ENCODE data around the gene VSIG1. TPM values are rescaled to one million over a fixed set of nuclear protein-coding genes. Genes with fewer than 3 reads are reported as not detected.

VSIG1 gene
- total and polyA plus RNA-seq, 2 donors: 0.99 to 1.4 TPM

GRCh38 chrX:108121291-108121690, 76.4 kb downstream of the VSIG1 start:
- Histone ChIP-seq H3K27ac (ENCODE audit: low read depth in 1 of 2, low read length in 1 of 2) (no peak overlapping the region), H3K27me3 (ENCODE audit: control insufficient read depth in 2 of 2, insufficient read depth in 1 of 2, low read length in 1 of 2) (no peaks in the 10 kb centered on the region), H3K4me3 (ENCODE audit: low read length in 2 of 2) (no peak overlapping the region), H3K36me3 (ENCODE audit: control insufficient read depth in 2 of 2, insufficient read depth in 2 of 2, low read length in 1 of 2) (no peaks in the 10 kb centered on the region), H3K9me3 (ENCODE audit: control insufficient read depth in 2 of 2, insufficient read depth in 1 of 2, low read length in 1 of 2) (no peaks in the 10 kb centered on the region), H3K4me1 (ENCODE audit: control insufficient read depth in 2 of 2, insufficient read depth in 2 of 2, low read length in 2 of 2) (no peaks in the 10 kb centered on the region)
- WGBS: 93% methylated on average over 3 of the region's 3 CpGs
- no peak for DNase-seq (ENCODE audit: low read depth in 6 of 9, low spot score in 9 of 9)

GRCh38 chrX:108122748-108123147, 77.9 kb downstream of the VSIG1 start:
- no peaks in the 10 kb centered on the region for H3K27me3 ChIP-seq (ENCODE audit: control insufficient read depth in 2 of 2, insufficient read depth in 1 of 2, low read length in 1 of 2)
- no peak for DNase-seq (ENCODE audit: low read depth in 6 of 9, low spot score in 9 of 9)
- 92% methylated on average over 2 of the region's 2 CpGs for WGBS

GRCh38 chrX:108123591-108124366, 78.9 kb downstream of the VSIG1 start:
- Histone ChIP-seq H3K27ac (ENCODE audit: low read depth in 1 of 2, low read length in 1 of 2) (no peak overlapping the region), H3K4me1 (ENCODE audit: control insufficient read depth in 2 of 2, insufficient read depth in 2 of 2, low read length in 2 of 2) (no peaks in the 10 kb centered on the region), H3K27me3 (ENCODE audit: control insufficient read depth in 2 of 2, insufficient read depth in 1 of 2, low read length in 1 of 2) (no peaks in the 10 kb centered on the region), H3K36me3 (ENCODE audit: control insufficient read depth in 2 of 2, insufficient read depth in 2 of 2, low read length in 1 of 2) (no peaks in the 10 kb centered on the region), H3K9me3 (ENCODE audit: control insufficient read depth in 2 of 2, insufficient read depth in 1 of 2, low read length in 1 of 2) (no peaks in the 10 kb centered on the region), H3K4me3 (ENCODE audit: low read length in 2 of 2) (no peak overlapping the region)
- no peak for DNase-seq (ENCODE audit: low read depth in 6 of 9, low spot score in 9 of 9)
- WGBS: over 99% methylated on average over 3 of the region's 3 CpGs

More at GRCh38 chrX:108122748-108123147, 77.9 kb downstream of the VSIG1 start:
- no peaks in the 10 kb centered on the region for H3K36me3 ChIP-seq (ENCODE audit: control insufficient read depth in 2 of 2, insufficient read depth in 2 of 2, low read length in 1 of 2)
- H3K4me1 ChIP-seq (ENCODE audit: control insufficient read depth in 2 of 2, insufficient read depth in 2 of 2, low read length in 2 of 2): no peaks in the 10 kb centered on the region
- no peak overlapping the region for H3K4me3 ChIP-seq (ENCODE audit: low read length in 2 of 2)
- no peaks in the 10 kb centered on the region for H3K9me3 ChIP-seq (ENCODE audit: control insufficient read depth in 2 of 2, insufficient read depth in 1 of 2, low read length in 1 of 2)
- H3K27ac ChIP-seq (ENCODE audit: low read depth in 1 of 2, low read length in 1 of 2): no peak overlapping the region

- H3K27me3 ChIP-seq (ENCODE audit: control insufficient read depth in 2 of 2, insufficient read depth in 1 of 2, low read length in 1 of 2): no peaks in the 10 kb centered on the region
- no peaks in the 10 kb centered on the region for H3K4me1 ChIP-seq (ENCODE audit: control insufficient read depth in 2 of 2, insufficient read depth in 2 of 2, low read length in 2 of 2)
- peaks cover 0 to 6% of the 10 kb centered on the region in 2 donors for H3K36me3 ChIP-seq (ENCODE audit: control insufficient read depth in 2 of 2, insufficient read depth in 2 of 2, low read length in 1 of 2)
- no peaks in the 10 kb centered on the region for H3K9me3 ChIP-seq (ENCODE audit: control insufficient read depth in 2 of 2, insufficient read depth in 1 of 2, low read length in 1 of 2)
- no peak overlapping the region for H3K27ac ChIP-seq (ENCODE audit: low read depth in 1 of 2, low read length in 1 of 2)
- no peak for DNase-seq (ENCODE audit: low read depth in 6 of 9, low spot score in 9 of 9)
- H3K4me3 ChIP-seq (ENCODE audit: low read length in 2 of 2): no peak overlapping the region
- WGBS: 86% methylated on average over 2 of the region's 2 CpGs
These were observed 81.8 kb downstream of the VSIG1 start for GRCh38 chrX:108126661-108127060.

GRCh38 chrX:108127152-108127551, 82.3 kb downstream of the VSIG1 start:
- H3K4me3 ChIP-seq (ENCODE audit: low read length in 2 of 2): no peak overlapping the region
- peaks cover 0 to 7% of the 10 kb centered on the region in 2 donors for H3K36me3 ChIP-seq (ENCODE audit: control insufficient read depth in 2 of 2, insufficient read depth in 2 of 2, low read length in 1 of 2)
- WGBS: 94% methylated on average over 4 of the region's 4 CpGs
- DNase-seq (ENCODE audit: low read depth in 6 of 9, low spot score in 9 of 9): no peak
- no peak overlapping the region for H3K27ac ChIP-seq (ENCODE audit: low read depth in 1 of 2, low read length in 1 of 2)
- H3K27me3 ChIP-seq (ENCODE audit: control insufficient read depth in 2 of 2, insufficient read depth in 1 of 2, low read length in 1 of 2): no peaks in the 10 kb centered on the region
- no peaks in the 10 kb centered on the region for H3K4me1 ChIP-seq (ENCODE audit: control insufficient read depth in 2 of 2, insufficient read depth in 2 of 2, low read length in 2 of 2)
- H3K9me3 ChIP-seq (ENCODE audit: control insufficient read depth in 2 of 2, insufficient read depth in 1 of 2, low read length in 1 of 2): no peaks in the 10 kb centered on the region

Other genes with a start within 250 kb of the VSIG1 start
- 2.0 TPM for gene MID2, start 219.2 kb upstream of the VSIG1 start, total RNA-seq
- 1.4 TPM for gene MID2, start 219.2 kb upstream of the VSIG1 start, polyA plus RNA-seq
- not detected for gene TEX13B, start 62.7 kb upstream of the VSIG1 start, total RNA-seq
- not detected for gene TEX13B, start 62.7 kb upstream of the VSIG1 start, polyA plus RNA-seq
- 58.7 TPM for gene PSMD10, start 46.5 kb downstream of the VSIG1 start, total RNA-seq
- 55.1 TPM for gene PSMD10, start 46.5 kb downstream of the VSIG1 start, polyA plus RNA-seq
- 14.7 TPM for gene ATG4A, start 46.7 kb downstream of the VSIG1 start, total RNA-seq
- gene ATG4A, start 46.7 kb downstream of the VSIG1 start, polyA plus RNA-seq: 18.2 TPM